Measurements from ENCODE around the gene NXPE4. TPM values are rescaled to one million over a fixed set of nuclear protein-coding genes. Genes with fewer than 3 reads are reported as not detected.

Gene NXPE4
- total RNA-seq, 1 experiment from 2014 or later, result not detected

- H3K36me3 Mint-ChIP-seq (ENCODE audit: insufficient read depth, unreplicated experiment), result no peaks in the 10 kb centered on the region
- ChIA-PET POLR2A (no interaction called here), CTCF (no interaction called here)
- intact Hi-C loops (cut with micrococcal nuclease; ENCODE audit: unreplicated experiment), result loop anchor here (2.0 kb wide), 1 partner anchor 20 kb away; no protein-coding TSS in a partner anchor
- no peak overlapping the region for H3K4me3 ChIP-seq (ENCODE audit: low read depth, low read length)
- no peak for DNase-seq
- H3K9me3 ChIP-seq, result peaks cover 30% of the 10 kb centered on the region
- BruUV-seq (replicated peaks), result no TSS peak
- H3K27me3 Mint-ChIP-seq (ENCODE audit: insufficient read depth, unreplicated experiment), result no peaks in the 10 kb centered on the region
- TF ChIP-seq CTCF (IDR thresholded peaks at IDR 0.05; ENCODE audit: insufficient read depth in 1 of 2, low read depth in 1 of 2, low read length in 1 of 2, severe bottlenecking in 1 of 2, unreplicated experiment in 1 of 2), result no peak
- no peaks in the 10 kb centered on the region for H3K4me1 Mint-ChIP-seq (ENCODE audit: low read depth, unreplicated experiment)
- no peaks in the 10 kb centered on the region for H3K36me3 ChIP-seq (ENCODE audit: control insufficient read depth, insufficient read depth, low read length)
- H3K4me1 ChIP-seq, result no peaks in the 10 kb centered on the region
- H3K27ac Mint-ChIP-seq (ENCODE audit: unreplicated experiment), result no peak overlapping the region
- no peaks in the 10 kb centered on the region for H3K27me3 ChIP-seq (replicated peaks; ENCODE audit: control insufficient read depth, insufficient read depth, low read length)
- no peak overlapping the region for H3K4me3 Mint-ChIP-seq (ENCODE audit: unreplicated experiment)
- H3K9me3 Mint-ChIP-seq (ENCODE audit: unreplicated experiment), result peaks cover 9% of the 10 kb centered on the region
Observed at GRCh38 chr11:114624455-114625207, 29.0 kb upstream of the NXPE4 start.

- Mint-ChIP-seq H3K27me3 (ENCODE audit: insufficient read depth, unreplicated experiment) (no peaks in the 10 kb centered on the region), H3K4me3 (ENCODE audit: unreplicated experiment) (no peak overlapping the region), H3K27ac (ENCODE audit: unreplicated experiment) (no peak overlapping the region), H3K4me1 (ENCODE audit: low read depth, unreplicated experiment) (no peaks in the 10 kb centered on the region), H3K36me3 (ENCODE audit: insufficient read depth, unreplicated experiment) (no peaks in the 10 kb centered on the region), H3K9me3 (ENCODE audit: unreplicated experiment) (peaks cover 6% of the 10 kb centered on the region)
- DNase-seq, result no peak
- no peaks in the 10 kb centered on the region for H3K36me3 ChIP-seq (ENCODE audit: control insufficient read depth, insufficient read depth, low read length)
- H3K9me3 ChIP-seq, result peaks cover 30% of the 10 kb centered on the region
- CTCF ChIA-PET, result no interaction called here
- H3K4me1 ChIP-seq, result no peaks in the 10 kb centered on the region
- no peak overlapping the region for H3K4me3 ChIP-seq (ENCODE audit: low read depth, low read length)
- no peaks in the 10 kb centered on the region for H3K27me3 ChIP-seq (replicated peaks; ENCODE audit: control insufficient read depth, insufficient read depth, low read length)
- intact Hi-C loops (cut with micrococcal nuclease; ENCODE audit: unreplicated experiment), result loop anchor here (2.0 kb wide), 1 partner anchor 21 kb away; no protein-coding TSS in a partner anchor
- no peak for TF ChIP-seq CTCF (IDR thresholded peaks at IDR 0.05; ENCODE audit: insufficient read depth in 1 of 2, low read depth in 1 of 2, low read length in 1 of 2, severe bottlenecking in 1 of 2, unreplicated experiment in 1 of 2)
- BruUV-seq (replicated peaks), result no TSS peak
- POLR2A ChIA-PET, result no interaction called here
Observed at GRCh38 chr11:114623720-114624119, 28.1 kb upstream of the NXPE4 start.

DNA sequence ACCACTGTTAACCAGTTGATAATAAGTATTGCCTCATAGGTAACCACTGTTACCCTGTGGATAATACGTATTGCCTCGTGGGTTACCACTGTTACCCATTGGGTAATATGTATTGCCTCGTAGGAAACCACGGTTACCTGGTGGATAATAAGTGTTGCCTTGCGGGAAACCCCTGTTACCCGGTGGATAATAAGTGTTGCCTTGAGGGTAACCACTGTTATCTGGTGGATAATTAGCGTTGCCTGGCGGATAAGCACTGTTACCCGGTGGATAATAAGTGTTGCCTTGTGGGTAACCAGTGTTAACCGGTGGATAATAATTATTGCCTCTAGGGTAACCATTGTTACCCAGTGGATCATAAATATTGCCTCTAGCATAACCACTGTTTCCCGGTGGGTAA is 27.3 kb upstream of the NXPE4 start:
- Mint-ChIP-seq H3K9me3 (ENCODE audit: unreplicated experiment) (no peaks in the 10 kb centered on the region), H3K36me3 (ENCODE audit: insufficient read depth, unreplicated experiment) (no peaks in the 10 kb centered on the region), H3K27me3 (ENCODE audit: insufficient read depth, unreplicated experiment) (no peaks in the 10 kb centered on the region), H3K4me1 (ENCODE audit: low read depth, unreplicated experiment) (no peaks in the 10 kb centered on the region), H3K27ac (ENCODE audit: unreplicated experiment) (no peak overlapping the region), H3K4me3 (ENCODE audit: unreplicated experiment) (no peak overlapping the region)
- Histone ChIP-seq H3K9me3 (peaks cover 30% of the 10 kb centered on the region), H3K4me1 (no peaks in the 10 kb centered on the region), H3K36me3 (ENCODE audit: control insufficient read depth, insufficient read depth, low read length) (no peaks in the 10 kb centered on the region), H3K27me3 (replicated peaks; ENCODE audit: control insufficient read depth, insufficient read depth, low read length) (no peaks in the 10 kb centered on the region), H3K4me3 (ENCODE audit: low read depth, low read length) (no peak overlapping the region)
- no TSS peak for BruUV-seq (replicated peaks)
- no peak for TF ChIP-seq CTCF (IDR thresholded peaks at IDR 0.05; ENCODE audit: insufficient read depth in 1 of 2, low read depth in 1 of 2, low read length in 1 of 2, severe bottlenecking in 1 of 2, unreplicated experiment in 1 of 2)
- no peak for DNase-seq
- intact Hi-C loops (cut with micrococcal nuclease; ENCODE audit: unreplicated experiment), result no loop called here
- CTCF ChIA-PET, result no interaction called here
- POLR2A ChIA-PET, result no interaction called here

All from Caco-2 (cell line).